Measurements from ENCODE around the gene DTWD2. TPM values are rescaled to one million over a fixed set of nuclear protein-coding genes. Genes with fewer than 3 reads are reported as not detected.
"Not testable (repeated sequence)": the region's sequence is repeated elsewhere in the genome, so short reads cannot be mapped to it uniquely, and the experiment has no call there.

DTWD2 gene
- polyA plus RNA-seq, 1 experiment = 1.9 TPM

- Histone ChIP-seq H3K9me3 (ENCODE audit: control insufficient read depth, insufficient read depth, low read length) (peaks cover 3% of the 10 kb centered on the region; the same call in 1 of the 2 replicates), H3K27ac (ENCODE audit: low read depth, low read length) (no peak overlapping the region), H3K4me3 (ENCODE audit: low read depth, low read length) (no peak overlapping the region), H3K27me3 (ENCODE audit: control insufficient read depth, insufficient read depth, low read length) (no peaks in the 10 kb centered on the region)
- ChIA-PET POLR2A (no interaction called here), CTCF (interaction anchor here (1.0 kb wide), 1 partner anchor 445 kb away, joined by 4 read pairs; no protein-coding TSS in a partner anchor)
- DNase-seq (ENCODE audit: low read depth, low spot score) = no peak
- no peak for TF ChIP-seq CTCF (IDR thresholded peaks at IDR 0.05; ENCODE audit: low read depth, low read length)
These were observed 21.3 kb downstream of the DTWD2 start for GRCh38 chr5:118967059-118967508.

- TF ChIP-seq CTCF (IDR thresholded peaks at IDR 0.05; ENCODE audit: low read depth, low read length) = no peak
- no peak overlapping the region for H3K4me3 ChIP-seq (ENCODE audit: low read depth, low read length)
- H3K27me3 ChIP-seq (ENCODE audit: control insufficient read depth, insufficient read depth, low read length) = no peaks in the 10 kb centered on the region
- H3K9me3 ChIP-seq (ENCODE audit: control insufficient read depth, insufficient read depth, low read length) = peaks cover 3% of the 10 kb centered on the region; the same call in 1 of the 2 replicates
- DNase-seq (ENCODE audit: low read depth, low spot score) = no peak
- POLR2A ChIA-PET = no interaction called here
- H3K27ac ChIP-seq (ENCODE audit: low read depth, low read length) = no peak overlapping the region
- CTCF ChIA-PET = no interaction called here
These were observed 22.5 kb downstream of the DTWD2 start for GRCh38 chr5:118965890-118966289.

- POLR2A ChIA-PET; H3K4me3 ChIP-seq (ENCODE audit: low read depth, low read length); H3K9me3 ChIP-seq (ENCODE audit: control insufficient read depth, insufficient read depth, low read length); H3K27ac ChIP-seq (ENCODE audit: low read depth, low read length); H3K27me3 ChIP-seq (ENCODE audit: control insufficient read depth, insufficient read depth, low read length); DNase-seq (ENCODE audit: low read depth, low spot score); CTCF ChIA-PET: not testable (repeated sequence)
These were observed 23.4 kb downstream of the DTWD2 start for GRCh38 chr5:118964970-118965369.

- CTCF ChIA-PET; H3K9me3 ChIP-seq (ENCODE audit: control insufficient read depth, insufficient read depth, low read length); DNase-seq (ENCODE audit: low read depth, low spot score); H3K27ac ChIP-seq (ENCODE audit: low read depth, low read length); H3K27me3 ChIP-seq (ENCODE audit: control insufficient read depth, insufficient read depth, low read length); H3K4me3 ChIP-seq (ENCODE audit: low read depth, low read length); POLR2A ChIA-PET: not testable (repeated sequence)
These were observed 24.0 kb downstream of the DTWD2 start for GRCh38 chr5:118964388-118964787.

- no peak for DNase-seq (ENCODE audit: low read depth, low spot score)
- Histone ChIP-seq H3K27me3 (ENCODE audit: control insufficient read depth, insufficient read depth, low read length) (no peaks in the 10 kb centered on the region), H3K9me3 (ENCODE audit: control insufficient read depth, insufficient read depth, low read length) (peaks cover 3% of the 10 kb centered on the region; the same call in 1 of the 2 replicates), H3K27ac (ENCODE audit: low read depth, low read length) (no peak overlapping the region), H3K4me3 (ENCODE audit: low read depth, low read length) (no peak overlapping the region)
- POLR2A ChIA-PET = no interaction called here
- TF ChIP-seq CTCF (IDR thresholded peaks at IDR 0.05; ENCODE audit: low read depth, low read length) = no peak
- CTCF ChIA-PET = no interaction called here
These were observed 25.2 kb downstream of the DTWD2 start for GRCh38 chr5:118963169-118963568.

GRCh38 chr5:118960557-118960956 lies 27.8 kb downstream of the DTWD2 start:
- POLR2A ChIA-PET = no interaction called here
- no peak overlapping the region for H3K27ac ChIP-seq (ENCODE audit: low read depth, low read length)
- CTCF ChIA-PET = no interaction called here
- no peak overlapping the region for H3K4me3 ChIP-seq (ENCODE audit: low read depth, low read length)
- H3K27me3 ChIP-seq (ENCODE audit: control insufficient read depth, insufficient read depth, low read length) = no peaks in the 10 kb centered on the region
- peaks cover 3% of the 10 kb centered on the region; the same call in 1 of the 2 replicates for H3K9me3 ChIP-seq (ENCODE audit: control insufficient read depth, insufficient read depth, low read length)
- no peak for DNase-seq (ENCODE audit: low read depth, low spot score)
- TF ChIP-seq CTCF (IDR thresholded peaks at IDR 0.05; ENCODE audit: low read depth, low read length) = no peak
